ENCODE measurements around the gene CIB4. TPM values are rescaled to one million over a fixed set of nuclear protein-coding genes. Genes with fewer than 3 reads are reported as not detected.

CIB4 gene
- total RNA-seq, 1 experiment from 2014 or later: not detected

GRCh38 chr2:26556309-26557243 lies 84.6 kb downstream of the CIB4 start:
- no TSS peak for BruUV-seq (replicated peaks)
- Histone ChIP-seq H3K4me2 (no peak overlapping the region), H3K36me3 (ENCODE audit: low read depth) (no peaks in the 10 kb centered on the region), H3K4me3 (no peak overlapping the region), H3F3A (ENCODE audit: insufficient read depth, low read depth) (no peaks in the 10 kb centered on the region), H3K27ac (no peak overlapping the region), H3K4me1 (replicated peaks; ENCODE audit: insufficient read depth) (no peaks in the 10 kb centered on the region), H3K9me3 (ENCODE audit: insufficient read depth, low read depth) (no peaks in the 10 kb centered on the region), H3K27me3 (ENCODE audit: insufficient read depth, low read depth) (peaks cover 36% of the 10 kb centered on the region), H3K79me2 (ENCODE audit: low read depth) (no peaks in the 10 kb centered on the region), H2AFZ (no peak overlapping the region), H3K9me2 (ENCODE audit: insufficient read depth) (no peaks in the 10 kb centered on the region), H4K20me1 (ENCODE audit: insufficient read depth) (no peaks in the 10 kb centered on the region)
- ChIA-PET CTCF (no interaction called here), POLR2A (ENCODE audit: unreplicated experiment) (no interaction called here)
- DNase-seq: no peak
- TF ChIP-seq EZH2 (IDR thresholded peaks at IDR 0.05; ENCODE audit: low read depth): no peak
- TF ChIP-seq CTCF (conservative IDR thresholded peaks at IDR 0.05): no peak
- intact Hi-C loops (cut with micrococcal nuclease; ENCODE audit: unreplicated experiment): no loop called here

- no peaks in the 10 kb centered on the region for H3K36me3 ChIP-seq (ENCODE audit: low read depth)
- no TSS peak for BruUV-seq (replicated peaks)
- H3K27me3 ChIP-seq (ENCODE audit: insufficient read depth, low read depth): peaks cover 27% of the 10 kb centered on the region
- no peak overlapping the region for H3K27ac ChIP-seq
- no peak overlapping the region for H3K4me2 ChIP-seq
- H3K4me1 ChIP-seq (replicated peaks; ENCODE audit: insufficient read depth): no peaks in the 10 kb centered on the region
- ChIA-PET POLR2A (ENCODE audit: unreplicated experiment) (no interaction called here), CTCF (interaction anchor here (0.6 kb wide), 1 partner anchor 53 kb away, joined by 5 read pairs; no protein-coding TSS in a partner anchor)
- no peak for DNase-seq
- H3K9me3 ChIP-seq (ENCODE audit: insufficient read depth, low read depth): no peaks in the 10 kb centered on the region
- H3K79me2 ChIP-seq (ENCODE audit: low read depth): no peaks in the 10 kb centered on the region
- no peaks in the 10 kb centered on the region for H4K20me1 ChIP-seq (ENCODE audit: insufficient read depth)
- no peak overlapping the region for H3K4me3 ChIP-seq
- H3K9me2 ChIP-seq (ENCODE audit: insufficient read depth): no peaks in the 10 kb centered on the region
- H3F3A ChIP-seq (ENCODE audit: insufficient read depth, low read depth): no peaks in the 10 kb centered on the region
- TF ChIP-seq EZH2 (IDR thresholded peaks at IDR 0.05; ENCODE audit: low read depth) (no peak), CTCF (conservative IDR thresholded peaks at IDR 0.05) (no peak)
- intact Hi-C loops (cut with micrococcal nuclease; ENCODE audit: unreplicated experiment): no loop called here
- no peak overlapping the region for H2AFZ ChIP-seq
Measured at GRCh38 chr2:26555246-26556133, 85.7 kb downstream of the CIB4 start.

DNA sequence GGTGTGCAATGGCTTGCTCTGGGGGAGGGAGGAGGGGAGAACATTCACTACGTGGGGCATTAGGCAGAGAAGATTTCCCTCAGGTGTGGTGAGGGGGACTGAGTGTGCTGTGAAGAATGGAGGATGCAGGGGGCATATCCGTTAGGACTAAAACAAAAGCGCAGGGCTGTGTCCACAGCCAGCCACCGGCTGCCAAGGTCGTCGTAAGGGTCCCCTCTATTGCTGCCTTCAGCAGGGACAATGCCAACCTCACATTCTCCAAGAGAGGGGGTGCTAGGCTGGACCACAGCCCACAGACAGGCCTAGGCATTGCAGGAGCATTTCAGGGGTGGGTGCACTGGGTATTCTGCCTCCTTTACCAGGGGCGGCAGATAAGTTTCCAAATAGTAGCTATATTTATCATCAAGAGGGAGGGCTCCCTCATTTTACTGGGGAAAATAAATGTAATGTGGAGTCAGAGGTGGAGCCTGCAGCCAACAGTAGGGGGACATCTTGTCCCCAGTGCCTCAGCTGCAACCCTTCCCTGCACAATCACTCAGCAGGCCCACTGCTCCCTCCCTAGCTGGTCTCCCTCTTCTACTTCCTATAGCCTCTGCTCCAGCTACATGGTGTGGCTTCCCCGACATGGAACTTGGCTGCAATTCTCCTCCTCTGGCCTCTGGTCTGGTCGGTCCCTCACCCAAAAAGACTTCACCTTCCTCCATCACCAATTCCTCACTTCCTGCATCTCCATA lies 88.4 kb downstream of the CIB4 start:
- ChIA-PET CTCF (interaction anchor here (0.6 kb wide), 1 partner anchor 12 kb away, joined by 3 read pairs; no protein-coding TSS in a partner anchor), POLR2A (ENCODE audit: unreplicated experiment) (no interaction called here)
- Histone ChIP-seq H2AFZ (no peak overlapping the region), H3K27ac (no peak overlapping the region), H3K4me1 (replicated peaks; ENCODE audit: insufficient read depth) (no peaks in the 10 kb centered on the region), H3K9me2 (ENCODE audit: insufficient read depth) (no peaks in the 10 kb centered on the region), H3K4me2 (no peak overlapping the region), H3K79me2 (ENCODE audit: low read depth) (no peaks in the 10 kb centered on the region), H4K20me1 (ENCODE audit: insufficient read depth) (no peaks in the 10 kb centered on the region), H3K4me3 (no peak overlapping the region), H3F3A (ENCODE audit: insufficient read depth, low read depth) (no peaks in the 10 kb centered on the region), H3K36me3 (ENCODE audit: low read depth) (no peaks in the 10 kb centered on the region), H3K27me3 (ENCODE audit: insufficient read depth, low read depth) (peaks cover 17% of the 10 kb centered on the region), H3K9me3 (ENCODE audit: insufficient read depth, low read depth) (no peaks in the 10 kb centered on the region)
- intact Hi-C loops (cut with micrococcal nuclease; ENCODE audit: unreplicated experiment): no loop called here
- no peak for DNase-seq
- no TSS peak for BruUV-seq (replicated peaks)
- TF ChIP-seq EZH2 (IDR thresholded peaks at IDR 0.05; ENCODE audit: low read depth) (no peak), CTCF (conservative IDR thresholded peaks at IDR 0.05) (no peak)

Data from PC-9 (cell line).